Measurements from ENCODE around the gene DSC3.

Gene DSC3

GRCh38 chr18:31042406-31043181 is at the start of gene DSC3:
DSC3 (minus strand) TSS chr18:31042742; CDS start chr18:31042660, 82 bp downstream.
- no peak for DNase-seq (ENCODE audit: low read depth)

GRCh38 chr18:31091350-31091749 is 48.8 kb upstream of the DSC3 start:
- DNase-seq (ENCODE audit: low read depth): no peak

GRCh38 chr18:31088532-31088931 is 46.0 kb upstream of the DSC3 start:
- DNase-seq (ENCODE audit: low read depth): no peak

- DNase-seq (ENCODE audit: low read depth): no peak
Measured at GRCh38 chr18:31079973-31080372, 37.4 kb upstream of the DSC3 start.

- DNase-seq (ENCODE audit: low read depth): no peak
Measured at GRCh38 chr18:31077878-31078277, 35.3 kb upstream of the DSC3 start.

DNA sequence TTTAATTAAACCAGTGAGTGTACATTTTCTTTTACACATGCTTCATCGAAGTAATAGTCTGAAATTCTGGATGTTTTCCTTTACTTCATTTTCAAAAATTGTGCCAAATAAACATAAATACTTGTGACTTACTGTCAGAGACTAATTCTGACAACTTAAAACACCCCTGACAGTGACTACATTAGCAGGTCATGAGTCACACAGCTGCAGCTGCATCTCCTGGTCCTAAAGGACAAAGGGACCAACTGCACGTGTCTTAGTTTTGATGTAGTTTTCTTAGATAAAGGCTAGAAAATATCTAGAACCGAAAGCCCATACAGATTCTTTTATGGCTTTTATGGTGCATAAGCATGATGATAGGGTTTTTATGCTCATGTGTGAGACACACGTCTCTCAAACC is 29.6 kb upstream of the DSC3 start:
- DNase-seq (ENCODE audit: low read depth): no peak

- no peak for DNase-seq (ENCODE audit: low read depth)
Measured at GRCh38 chr18:31070206-31070605, 27.7 kb upstream of the DSC3 start.

- no peak for DNase-seq (ENCODE audit: low read depth)
Measured at GRCh38 chr18:31066266-31066665, 23.7 kb upstream of the DSC3 start.

- no peak for DNase-seq (ENCODE audit: low read depth)
Measured at GRCh38 chr18:31065036-31065773, 22.7 kb upstream of the DSC3 start.

- DNase-seq (ENCODE audit: low read depth): no peak
Measured at GRCh38 chr18:31064130-31064529, 21.6 kb upstream of the DSC3 start.

GRCh38 chr18:31061945-31062344 is 19.4 kb upstream of the DSC3 start:
- no peak for DNase-seq (ENCODE audit: low read depth)

GRCh38 chr18:31058897-31059296 is 16.4 kb upstream of the DSC3 start:
- no peak for DNase-seq (ENCODE audit: low read depth)

GRCh38 chr18:31057917-31058316 is 15.4 kb upstream of the DSC3 start:
- no peak for DNase-seq (ENCODE audit: low read depth)

- no peak for DNase-seq (ENCODE audit: low read depth)
Measured at GRCh38 chr18:31057051-31057450, 14.5 kb upstream of the DSC3 start.

- DNase-seq (ENCODE audit: low read depth): no peak
Measured at GRCh38 chr18:31056296-31056695, 13.8 kb upstream of the DSC3 start.

- DNase-seq (ENCODE audit: low read depth): no peak
Measured at GRCh38 chr18:31050635-31051034, 8.1 kb upstream of the DSC3 start.

DNA sequence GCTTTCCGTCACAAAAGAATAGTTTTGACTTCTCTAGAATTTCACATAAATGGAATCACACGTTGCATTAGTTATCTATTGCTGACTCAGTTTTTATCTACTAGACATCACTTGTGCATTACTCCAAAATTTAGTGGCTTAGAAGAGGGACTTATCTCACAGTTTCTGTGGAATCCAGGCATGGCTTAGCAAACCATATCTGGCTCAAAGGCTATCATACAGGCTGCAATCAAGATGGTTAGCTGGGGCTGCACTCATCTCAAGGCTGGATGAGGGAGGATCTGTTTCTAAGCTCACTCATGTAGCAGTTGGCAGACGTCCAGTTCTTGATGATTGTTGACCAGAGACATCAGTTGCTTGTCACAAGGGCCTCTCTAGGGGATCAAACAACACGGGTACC is 6.6 kb upstream of the DSC3 start:
- no peak for DNase-seq (ENCODE audit: low read depth)

GRCh38 chr18:31048216-31048615 is 5.7 kb upstream of the DSC3 start:
- DNase-seq (ENCODE audit: low read depth): no peak

DNA sequence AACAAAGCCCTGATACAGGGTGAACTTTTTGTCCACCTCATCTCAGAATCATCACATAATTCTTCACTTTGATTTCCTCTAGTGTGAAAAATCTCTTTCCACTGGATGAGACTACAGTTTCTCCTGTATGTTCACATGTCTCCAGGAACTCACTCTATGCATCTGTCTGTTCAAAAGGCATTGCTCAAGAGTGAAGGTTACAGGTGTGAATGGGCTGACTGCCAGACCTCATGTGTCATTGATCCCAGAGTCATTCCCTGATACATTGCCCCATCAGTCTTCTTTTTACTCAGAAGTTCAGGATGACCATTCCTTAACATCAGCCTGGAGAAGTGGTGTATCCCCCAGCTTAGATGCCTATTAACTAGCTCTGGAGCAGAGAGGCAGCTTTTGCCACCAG is 4.4 kb upstream of the DSC3 start:
- DNase-seq (ENCODE audit: low read depth): no peak

DNA sequence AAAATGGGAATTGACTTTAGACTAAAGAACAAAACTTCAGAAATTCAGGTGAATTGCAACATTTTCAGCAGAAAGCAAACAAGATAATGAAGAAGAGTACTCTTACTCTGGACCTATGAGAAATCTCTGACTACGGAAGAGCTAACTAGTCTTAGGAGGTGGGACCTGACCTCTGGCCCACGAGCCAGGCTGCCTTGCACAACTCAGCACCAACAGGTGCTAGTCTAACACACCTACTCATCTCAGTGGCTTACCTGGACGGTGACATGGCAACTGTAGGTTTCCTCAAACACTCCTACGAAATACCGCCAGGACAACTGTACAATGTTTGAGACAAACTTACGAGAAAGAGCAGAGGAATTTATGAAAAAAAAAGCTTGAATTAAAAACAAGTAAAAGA is 3.1 kb upstream of the DSC3 start:
- DNase-seq (ENCODE audit: low read depth): no peak

GRCh38 chr18:31044926-31045325 is 2.4 kb upstream of the DSC3 start:
- no peak for DNase-seq (ENCODE audit: low read depth)

GRCh38 chr18:31043709-31044108 is 1.2 kb upstream of the DSC3 start:
- no peak for DNase-seq (ENCODE audit: low read depth)

DNA sequence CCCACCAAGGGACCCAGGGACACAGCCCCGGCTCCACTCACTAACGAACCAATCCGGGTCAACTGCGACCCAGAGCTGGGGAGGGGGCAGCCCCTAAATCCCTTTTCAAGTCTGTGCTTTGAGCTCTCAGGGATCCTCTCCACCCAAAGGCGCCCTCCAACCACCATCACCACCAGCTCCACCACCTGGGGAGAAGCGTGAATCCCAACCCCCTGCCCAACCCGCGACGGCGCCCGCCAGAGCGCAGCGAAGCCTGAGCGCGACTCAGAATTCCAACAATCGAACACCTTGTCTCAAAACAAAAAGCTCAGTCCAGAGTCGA is 497 bp downstream of the DSC3 start:
- no peak for DNase-seq (ENCODE audit: low read depth)
